NCI-H526 treated with DMSO at 0.1 percent for 48 hours (cell line): ENCODE measurements around the gene VHLL.
"Not testable (repeated sequence)": the region's sequence is repeated elsewhere in the genome, so short reads cannot be mapped to it uniquely, and the experiment has no call there.

Experiments used
- DNase-seq: peaks from one replicate; lab custom pipeline; 2025; lab: John Stamatoyannopoulos, UW

The VHLL gene

DNA sequence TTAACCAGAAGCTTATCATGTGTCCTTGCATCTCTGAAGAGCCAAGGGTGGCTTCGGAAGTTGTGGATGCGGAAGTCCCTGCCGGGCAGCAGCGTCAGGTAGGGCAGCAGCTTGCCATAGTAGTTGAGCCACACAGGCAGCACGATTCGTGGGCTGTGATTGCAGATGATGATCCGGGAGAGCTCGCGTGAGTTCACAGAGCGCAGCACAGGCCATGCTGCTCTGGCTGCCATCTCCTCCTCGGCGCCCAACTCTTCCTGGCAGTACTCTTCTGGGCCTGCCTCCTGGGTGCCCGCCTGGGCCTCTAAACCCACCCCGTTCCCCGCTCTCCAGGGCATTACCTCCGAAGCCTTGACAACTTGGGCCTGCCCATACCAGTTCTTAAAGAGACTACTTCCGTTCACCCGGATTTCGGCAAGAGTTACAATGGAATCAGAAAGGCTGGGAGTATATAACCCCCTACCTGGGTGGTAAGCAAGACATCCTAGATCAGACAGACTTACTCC is at the start of gene VHLL:
TSS of gene VHLL (minus strand) at position 456 of the 506 bp plus-strand sequence. CDS start at position 338, 118 bp downstream.
- no peak for DNase-seq

DNA sequence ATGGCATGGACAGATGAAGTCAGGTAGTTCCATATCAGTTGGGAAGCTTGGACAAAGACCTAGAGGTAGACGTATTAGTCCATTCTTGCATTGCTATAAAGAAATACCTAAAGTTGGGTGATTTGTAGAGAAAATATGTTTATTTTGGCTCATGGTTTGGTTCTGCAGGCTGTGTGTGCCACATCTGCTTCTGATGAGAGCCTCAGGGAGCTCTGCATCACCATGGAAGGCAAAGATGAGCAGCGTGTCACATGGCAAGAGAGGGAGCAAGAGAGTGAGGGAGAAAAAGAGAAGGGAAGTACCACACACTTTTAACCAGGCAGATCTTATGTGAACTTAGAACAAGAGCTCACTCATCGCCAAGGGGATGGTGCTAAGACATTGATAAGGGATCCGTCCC is 48.2 kb upstream of the VHLL start:
- DNase-seq = no peak

GRCh38 chr1:156346636-156347035 is 47.5 kb upstream of the VHLL start:
- DNase-seq = no peak

- DNase-seq = not testable (repeated sequence)
Measured at GRCh38 chr1:156346035-156346434, 46.9 kb upstream of the VHLL start.

GRCh38 chr1:156344409-156344808 is 45.3 kb upstream of the VHLL start:
- DNase-seq = no peak

DNA sequence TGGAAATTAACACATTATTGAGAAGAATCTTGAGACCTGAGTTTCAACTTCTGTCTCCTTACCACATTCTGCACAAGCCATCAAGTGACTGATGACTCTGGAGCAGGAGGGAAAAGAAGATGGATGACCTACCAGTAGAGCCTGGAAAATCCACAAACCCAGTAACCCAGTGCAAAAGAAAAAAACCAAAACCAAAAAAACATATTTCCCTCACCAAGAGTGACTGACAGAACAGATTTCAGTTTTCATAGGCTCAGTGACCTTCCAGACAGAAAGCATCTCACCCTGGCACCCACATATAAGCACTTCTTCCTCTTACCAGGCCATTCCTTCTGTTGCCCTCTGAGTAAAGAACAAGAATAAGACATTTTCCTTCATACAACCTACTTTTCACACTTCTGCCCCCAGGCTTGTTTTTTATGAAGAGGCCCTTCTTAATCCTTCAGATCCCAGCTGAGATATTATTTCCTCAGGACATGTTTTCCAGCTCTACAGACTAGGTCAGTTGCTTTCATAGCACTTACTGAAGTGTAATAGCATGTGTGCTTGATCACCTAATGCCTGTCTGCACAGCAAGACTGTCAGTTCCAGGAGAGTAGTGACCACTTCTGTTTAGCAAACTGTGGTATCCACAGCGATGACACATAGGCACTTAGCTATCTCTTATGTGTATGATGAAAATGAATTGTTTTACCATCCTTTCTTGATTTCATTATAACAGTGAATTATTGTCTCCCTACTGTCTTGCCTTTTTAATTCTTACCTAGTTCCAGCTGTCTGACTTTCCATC is 43.3 kb upstream of the VHLL start:
- DNase-seq = no peak

- peak; percentile 100 for DNase-seq
Measured at GRCh38 chr1:156338180-156338976, 39.3 kb upstream of the VHLL start, which contains the start of the genes CCT3 and TSACC. Gene CCT3, minus strand, starts transcription at chr1:156338292. Its CDS starts 108 bp downstream, at chr1:156338184. Gene TSACC, plus strand, starts transcription at chr1:156338526. Its CDS starts 1,232 bp downstream, at chr1:156339758.

GRCh38 chr1:156337888-156338179 is 38.7 kb upstream of the VHLL start:
- DNase-seq = no peak

GRCh38 chr1:156337052-156337887 is 38.2 kb upstream of the VHLL start:
- DNase-seq = peak; percentile 52

- no peak for DNase-seq
Measured at GRCh38 chr1:156336242-156336641, 37.1 kb upstream of the VHLL start.

- not testable (repeated sequence) for DNase-seq
Measured at GRCh38 chr1:156323179-156323578, 24.1 kb upstream of the VHLL start.

DNA sequence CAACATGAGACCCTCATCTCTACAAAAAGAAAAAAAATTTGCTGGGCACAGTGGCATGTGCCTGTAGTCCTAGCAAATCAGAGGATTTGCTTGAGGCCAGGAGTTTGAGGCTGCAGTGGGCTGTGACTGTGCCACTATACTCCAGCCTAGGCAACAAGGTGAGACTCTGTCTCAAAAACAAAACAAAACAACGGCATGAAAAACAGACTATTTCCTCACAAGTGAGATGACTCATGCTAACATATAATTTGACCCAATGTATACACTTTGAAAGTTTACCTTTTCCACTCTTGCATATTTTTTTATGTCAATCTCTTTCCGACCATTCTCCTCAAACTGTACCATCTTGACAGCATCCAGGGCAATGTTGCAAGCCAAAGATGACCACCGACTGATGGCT is 21.5 kb upstream of the VHLL start:
- no peak for DNase-seq

DNA sequence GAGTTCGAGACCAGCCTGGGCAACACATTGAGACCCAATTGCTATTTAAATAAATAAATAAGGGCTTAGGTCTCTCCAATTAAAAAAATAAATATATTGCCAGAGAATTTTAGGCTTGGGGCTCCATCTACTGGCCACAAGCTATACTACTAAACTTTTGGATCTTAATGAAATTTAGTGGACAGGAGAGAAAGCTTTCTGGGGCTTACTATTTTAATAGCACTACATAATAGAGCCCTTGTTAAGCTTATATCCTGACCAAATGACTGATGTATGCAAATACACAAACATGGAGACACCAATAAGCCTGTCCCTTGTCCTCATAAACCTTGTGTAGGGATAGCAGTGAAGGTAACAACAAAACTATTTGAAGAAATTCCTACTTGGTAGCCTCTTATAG is 20.6 kb upstream of the VHLL start:
- no peak for DNase-seq

DNA sequence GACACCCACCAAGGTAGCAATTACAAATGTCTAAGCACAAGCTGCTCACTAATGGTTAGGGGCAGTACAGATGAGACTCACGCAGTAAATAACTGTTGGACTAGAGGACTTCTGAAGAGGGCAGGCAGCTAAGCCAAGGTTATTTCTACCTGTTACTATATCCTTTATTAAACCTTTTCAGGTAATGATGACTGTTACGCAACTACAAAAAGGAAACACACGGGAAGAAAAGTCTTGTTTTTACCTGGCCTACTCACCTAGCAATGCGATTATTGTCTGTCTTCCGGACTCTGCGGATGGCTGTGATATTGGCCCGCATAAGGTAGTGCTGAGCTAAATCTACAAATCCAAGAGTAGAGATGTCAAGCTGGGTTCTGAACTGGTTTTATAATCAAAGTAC is 17.8 kb upstream of the VHLL start:
- no peak for DNase-seq

- no peak for DNase-seq
Measured at GRCh38 chr1:156310962-156311361, 11.9 kb upstream of the VHLL start.

DNA sequence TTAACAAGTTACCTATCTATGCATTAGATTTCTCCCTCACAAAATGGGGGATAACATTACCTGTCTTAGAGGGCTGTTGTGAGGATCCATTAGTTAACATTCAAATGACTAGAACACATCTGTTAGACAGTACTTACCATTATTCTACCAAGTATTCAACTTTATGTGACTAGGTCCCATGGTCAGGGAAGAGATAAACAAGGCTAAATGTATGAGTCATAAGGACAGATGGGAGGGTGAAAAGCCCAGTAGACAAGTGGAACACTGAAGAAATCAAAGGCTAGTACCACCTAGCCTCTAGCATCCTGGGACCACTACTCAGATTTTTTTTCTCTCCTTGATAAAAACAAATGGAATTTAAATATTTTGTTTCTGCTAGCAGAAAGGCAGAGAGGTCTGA is 9.0 kb upstream of the VHLL start:
- DNase-seq = no peak

GRCh38 chr1:156305215-156305614 is 6.1 kb upstream of the VHLL start:
- DNase-seq = no peak

GRCh38 chr1:156303241-156303640 is 4.1 kb upstream of the VHLL start:
- DNase-seq = no peak

- peak; percentile 32 for DNase-seq
Measured at GRCh38 chr1:156295391-156295947, 3.6 kb downstream of the VHLL start, which contains the start of gene GLMP. Gene GLMP, minus strand, starts transcription at chr1:156295679. Its CDS starts 34 bp downstream, at chr1:156295645.

GRCh38 chr1:156293895-156294294 is 5.2 kb downstream of the VHLL start:
- no peak for DNase-seq

DNA sequence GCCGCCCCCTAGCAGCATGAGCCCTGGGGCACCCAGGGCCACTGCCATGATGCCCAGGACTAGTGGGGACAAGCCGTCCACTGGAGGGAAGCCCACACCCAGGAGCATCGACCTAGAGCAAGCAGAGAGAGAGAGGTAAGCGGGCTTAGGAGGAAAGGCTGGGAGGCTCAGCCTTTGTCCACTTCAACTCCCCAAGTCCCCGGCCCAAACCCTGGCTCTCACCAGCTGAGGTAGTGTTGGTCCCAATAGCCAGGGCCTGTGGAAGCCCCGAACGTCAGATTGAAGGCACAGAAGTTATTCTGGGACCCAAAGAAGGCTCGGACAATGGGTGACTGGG is 6.0 kb downstream of the VHLL start:
- DNase-seq = no peak
